Loucy (cell line): ENCODE measurements around the gene PCDHGB5.

Source experiments
- CTCF ChIP-seq: fragments of 200-600 bp; sonication (generic); conservative IDR thresholded peaks from 2 replicates; pipeline ENCODE4 v1.5.1; 2014; ENCODE audit warnings: mild to moderate bottlenecking, antibody characterized with exemption, low read length
- EZH2phosphoT487 ChIP-seq: fragments of 200-600 bp; IDR thresholded peaks from 2 replicates; pipeline ENCODE4 v1.6.1; 2018; ENCODE audit warnings: antibody characterized with exemption, mild to moderate bottlenecking, moderate library complexity, borderline replicate concordance

GRCh38 chr5:141427783-141428426 lies 30.2 kb downstream of the PCDHGB5 start:
- TF ChIP-seq CTCF, result no peak
- no peak for TF ChIP-seq EZH2phosphoT487
